ENCODE data around the gene ST7. TPM values are rescaled to one million over a fixed set of nuclear protein-coding genes. Genes with fewer than 3 reads are reported as not detected.
A peak's percentile ranks its signal among the peaks of the same experiment; 100 is the strongest.
"Not testable (repeated sequence)": the region's sequence is repeated elsewhere in the genome, so short reads cannot be mapped to it uniquely, and the experiment has no call there.

Gene ST7
- total RNA-seq, 1 donor from 2014 or later, result 39.3 TPM

DNA sequence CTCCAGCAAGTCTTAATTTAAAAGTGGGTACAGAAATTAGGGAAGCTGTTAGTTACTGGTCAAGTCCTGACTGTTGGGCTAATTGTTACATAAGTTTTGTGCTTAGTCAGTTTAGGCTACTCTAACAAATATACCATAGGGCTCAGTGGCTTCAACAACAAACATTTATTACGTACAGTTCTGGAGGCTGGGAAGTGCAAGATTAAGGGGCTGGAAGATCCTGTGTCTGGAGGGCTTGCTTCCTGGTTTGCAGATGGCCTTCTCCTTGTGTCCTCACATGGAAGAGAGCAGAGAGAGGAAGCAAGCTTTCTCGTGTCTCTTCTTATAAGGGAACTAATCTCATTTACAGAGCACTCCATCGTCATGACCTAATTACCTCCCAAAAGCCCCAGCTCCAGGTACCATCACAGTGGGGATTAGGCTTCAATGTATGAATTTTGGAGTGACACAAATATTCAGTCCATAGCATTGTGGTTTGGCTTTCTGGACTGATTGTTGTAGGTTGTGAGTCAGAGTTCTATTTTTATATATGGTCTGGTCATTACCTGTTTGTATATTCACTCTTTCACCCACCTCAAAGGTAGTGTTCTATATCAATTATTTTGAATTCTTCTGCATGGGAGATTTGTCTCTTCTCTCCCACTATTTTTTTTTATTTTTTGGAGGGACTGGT is 17.1 kb downstream of the ST7 start:
- TF ChIP-seq EZH2 (IDR thresholded peaks at IDR 0.05; ENCODE audit: insufficient read depth, low read length), result no peak
- TF ChIP-seq, protein P1, sequence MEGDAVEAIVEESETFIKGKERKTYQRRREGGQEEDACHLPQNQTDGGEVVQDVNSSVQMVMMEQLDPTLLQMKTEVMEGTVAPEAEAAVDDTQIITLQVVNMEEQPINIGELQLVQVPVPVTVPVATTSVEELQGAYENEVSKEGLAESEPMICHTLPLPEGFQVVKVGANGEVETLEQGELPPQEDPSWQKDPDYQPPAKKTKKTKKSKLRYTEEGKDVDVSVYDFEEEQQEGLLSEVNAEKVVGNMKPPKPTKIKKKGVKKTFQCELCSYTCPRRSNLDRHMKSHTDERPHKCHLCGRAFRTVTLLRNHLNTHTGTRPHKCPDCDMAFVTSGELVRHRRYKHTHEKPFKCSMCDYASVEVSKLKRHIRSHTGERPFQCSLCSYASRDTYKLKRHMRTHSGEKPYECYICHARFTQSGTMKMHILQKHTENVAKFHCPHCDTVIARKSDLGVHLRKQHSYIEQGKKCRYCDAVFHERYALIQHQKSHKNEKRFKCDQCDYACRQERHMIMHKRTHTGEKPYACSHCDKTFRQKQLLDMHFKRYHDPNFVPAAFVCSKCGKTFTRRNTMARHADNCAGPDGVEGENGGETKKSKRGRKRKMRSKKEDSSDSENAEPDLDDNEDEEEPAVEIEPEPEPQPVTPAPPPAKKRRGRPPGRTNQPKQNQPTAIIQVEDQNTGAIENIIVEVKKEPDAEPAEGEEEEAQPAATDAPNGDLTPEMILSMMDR (IDR thresholded peaks at IDR 0.05; ENCODE audit: insufficient read depth, low read depth, low read length), result no peak
- FAIRE-seq (no peak), DNase-seq (ENCODE audit: low read depth) (no peak)
- H3K4me2 ChIP-seq (ENCODE audit: low read length), result peak overlapping the region; percentile 3
- peaks cover 61% of the 10 kb centered on the region for H3K79me2 ChIP-seq (ENCODE audit: insufficient read depth, low read length)
- no peaks in the 10 kb centered on the region for H3K27me3 Mint-ChIP-seq (ENCODE audit: low read depth, unreplicated experiment)
- H3K36me3 ChIP-seq (ENCODE audit: insufficient read depth, low read length), result no peaks in the 10 kb centered on the region
- H3K4me3 Mint-ChIP-seq (ENCODE audit: unreplicated experiment), result no peak overlapping the region
- no peak overlapping the region for H3K27ac ChIP-seq (ENCODE audit: low read depth, low read length)
- H3K4me1 ChIP-seq (ENCODE audit: insufficient read depth, low read length), result no peaks in the 10 kb centered on the region
- peaks cover 33% of the 10 kb centered on the region for H3K4me1 Mint-ChIP-seq (ENCODE audit: low read depth, unreplicated experiment)
- peaks cover 4% of the 10 kb centered on the region for H3K36me3 Mint-ChIP-seq (ENCODE audit: low read depth, unreplicated experiment)
- H3K27ac Mint-ChIP-seq (ENCODE audit: unreplicated experiment), result no peak overlapping the region
- no peaks in the 10 kb centered on the region for H3K9me3 ChIP-seq (ENCODE audit: insufficient read depth, low read depth, low read length)
- no peak overlapping the region for H3K4me3 ChIP-seq (ENCODE audit: insufficient read depth, low read depth, low read length)
- H3K9ac ChIP-seq (ENCODE audit: low read length), result no peak overlapping the region
- peaks cover 2% of the 10 kb centered on the region for H3K9me3 Mint-ChIP-seq (ENCODE audit: unreplicated experiment)
- peaks cover 48% of the 10 kb centered on the region for H4K20me1 ChIP-seq (ENCODE audit: insufficient read depth, low read length)
- H2AFZ ChIP-seq (ENCODE audit: low read depth, low read length), result no peak overlapping the region
- H3K27me3 ChIP-seq (ENCODE audit: insufficient read depth, low read length), result no peaks in the 10 kb centered on the region

DNA sequence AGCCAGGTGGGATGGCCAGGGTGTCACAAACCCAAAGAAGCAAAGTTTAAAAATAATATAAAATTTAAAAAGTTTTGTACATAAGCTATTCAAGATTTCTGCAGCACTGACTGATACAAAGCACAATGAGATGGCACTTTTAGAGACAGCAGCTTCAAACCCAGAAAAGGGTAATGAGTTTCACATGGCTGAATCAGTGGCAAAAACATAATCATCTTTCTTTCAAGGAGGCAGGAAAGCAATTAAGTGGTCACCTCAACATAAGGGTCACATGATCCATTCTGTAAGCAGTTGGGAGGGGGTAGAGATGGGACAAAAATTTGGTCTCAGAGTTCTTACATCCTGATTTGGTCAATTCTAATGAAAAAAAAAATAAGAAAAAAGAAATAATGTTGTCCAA is 17.9 kb downstream of the ST7 start:
- H2AFZ ChIP-seq (ENCODE audit: low read depth, low read length); H3K4me1 ChIP-seq (ENCODE audit: insufficient read depth, low read length); H3K27me3 Mint-ChIP-seq (ENCODE audit: low read depth, unreplicated experiment); H3K27me3 ChIP-seq (ENCODE audit: insufficient read depth, low read length); H3K27ac ChIP-seq (ENCODE audit: low read depth, low read length); H3K4me2 ChIP-seq (ENCODE audit: low read length); H3K27ac Mint-ChIP-seq (ENCODE audit: unreplicated experiment); DNase-seq (ENCODE audit: low read depth); H3K9me3 Mint-ChIP-seq (ENCODE audit: unreplicated experiment); H3K9me3 ChIP-seq (ENCODE audit: insufficient read depth, low read depth, low read length); H3K9ac ChIP-seq (ENCODE audit: low read length); H3K4me3 Mint-ChIP-seq (ENCODE audit: unreplicated experiment); H3K36me3 ChIP-seq (ENCODE audit: insufficient read depth, low read length); H3K36me3 Mint-ChIP-seq (ENCODE audit: low read depth, unreplicated experiment); FAIRE-seq; H3K4me3 ChIP-seq (ENCODE audit: insufficient read depth, low read depth, low read length): not testable (repeated sequence)
- Histone ChIP-seq H4K20me1 (ENCODE audit: insufficient read depth, low read length) (peaks cover 48% of the 10 kb centered on the region), H3K79me2 (ENCODE audit: insufficient read depth, low read length) (peaks cover 58% of the 10 kb centered on the region)
- H3K4me1 Mint-ChIP-seq (ENCODE audit: low read depth, unreplicated experiment), result peaks cover 33% of the 10 kb centered on the region

DNA sequence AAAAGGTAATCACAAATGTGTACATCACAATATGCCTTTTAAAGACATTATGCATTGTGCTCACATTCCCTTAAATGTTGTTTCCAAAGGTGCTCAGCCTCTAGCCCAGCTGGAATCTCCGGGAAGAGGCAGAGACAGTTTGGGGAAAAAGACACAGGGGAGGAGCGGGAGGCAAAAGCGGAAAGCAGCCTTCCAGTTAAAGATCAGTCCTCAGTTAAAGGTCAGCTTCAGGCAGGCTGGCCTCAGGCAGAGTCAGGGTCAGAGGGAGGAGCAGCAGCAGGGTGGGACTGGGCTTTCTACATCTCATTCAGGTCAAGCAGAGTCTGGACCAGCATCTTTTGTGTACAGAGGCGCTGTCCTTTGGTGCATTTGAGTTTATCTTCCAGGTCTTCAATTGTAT is 18.6 kb downstream of the ST7 start:
- Histone ChIP-seq H3K27me3 (ENCODE audit: insufficient read depth, low read length) (no peaks in the 10 kb centered on the region), H3K79me2 (ENCODE audit: insufficient read depth, low read length) (peaks cover 52% of the 10 kb centered on the region), H2AFZ (ENCODE audit: low read depth, low read length) (no peak overlapping the region), H3K9ac (ENCODE audit: low read length) (no peak overlapping the region), H3K36me3 (ENCODE audit: insufficient read depth, low read length) (no peaks in the 10 kb centered on the region), H3K9me3 (ENCODE audit: insufficient read depth, low read depth, low read length) (no peaks in the 10 kb centered on the region), H3K27ac (ENCODE audit: low read depth, low read length) (no peak overlapping the region), H3K4me3 (ENCODE audit: insufficient read depth, low read depth, low read length) (no peak overlapping the region), H4K20me1 (ENCODE audit: insufficient read depth, low read length) (peaks cover 43% of the 10 kb centered on the region), H3K4me1 (ENCODE audit: insufficient read depth, low read length) (peaks cover under 1% of the 10 kb centered on the region), H3K4me2 (ENCODE audit: low read length) (no peak overlapping the region)
- FAIRE-seq, result no peak
- peaks cover 33% of the 10 kb centered on the region for H3K4me1 Mint-ChIP-seq (ENCODE audit: low read depth, unreplicated experiment)
- H3K4me3 Mint-ChIP-seq (ENCODE audit: unreplicated experiment), result no peak overlapping the region
- DNase-seq (ENCODE audit: low read depth), result no peak
- H3K27me3 Mint-ChIP-seq (ENCODE audit: low read depth, unreplicated experiment), result no peaks in the 10 kb centered on the region
- peaks cover 2% of the 10 kb centered on the region for H3K9me3 Mint-ChIP-seq (ENCODE audit: unreplicated experiment)
- TF ChIP-seq, protein P1 (IDR thresholded peaks at IDR 0.05; ENCODE audit: insufficient read depth, low read depth, low read length), result no peak
- TF ChIP-seq EZH2 (IDR thresholded peaks at IDR 0.05; ENCODE audit: insufficient read depth, low read length), result no peak
- peaks cover 7% of the 10 kb centered on the region for H3K36me3 Mint-ChIP-seq (ENCODE audit: low read depth, unreplicated experiment)
- H3K27ac Mint-ChIP-seq (ENCODE audit: unreplicated experiment), result no peak overlapping the region

DNA sequence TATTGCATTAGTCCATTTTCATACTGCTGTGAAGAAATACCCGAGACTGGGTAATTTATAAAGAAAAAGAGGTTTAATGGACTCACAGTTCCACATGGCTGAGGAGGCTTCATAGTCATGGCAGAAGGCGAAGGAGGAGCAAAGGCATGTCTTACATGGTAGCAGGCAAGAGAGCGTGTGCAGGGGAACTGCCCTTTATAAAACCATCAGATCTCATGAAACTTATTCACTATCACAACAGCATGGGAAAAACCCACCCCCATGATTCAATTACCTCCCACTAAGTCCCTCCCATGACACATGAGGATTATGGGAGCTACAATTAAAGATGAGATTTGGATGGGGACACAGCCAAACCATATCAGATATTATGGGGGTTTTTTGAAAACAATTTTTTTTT is 21.7 kb downstream of the ST7 start:
- H3K9ac ChIP-seq (ENCODE audit: low read length); H2AFZ ChIP-seq (ENCODE audit: low read depth, low read length); H3K4me1 ChIP-seq (ENCODE audit: insufficient read depth, low read length); H3K36me3 ChIP-seq (ENCODE audit: insufficient read depth, low read length); H3K27ac Mint-ChIP-seq (ENCODE audit: unreplicated experiment); H3K4me3 Mint-ChIP-seq (ENCODE audit: unreplicated experiment); H3K27me3 ChIP-seq (ENCODE audit: insufficient read depth, low read length); H3K9me3 Mint-ChIP-seq (ENCODE audit: unreplicated experiment); H3K9me3 ChIP-seq (ENCODE audit: insufficient read depth, low read depth, low read length); DNase-seq (ENCODE audit: low read depth); H3K4me3 ChIP-seq (ENCODE audit: insufficient read depth, low read depth, low read length); H3K27ac ChIP-seq (ENCODE audit: low read depth, low read length); FAIRE-seq; H3K4me2 ChIP-seq (ENCODE audit: low read length); H3K27me3 Mint-ChIP-seq (ENCODE audit: low read depth, unreplicated experiment); H3K36me3 Mint-ChIP-seq (ENCODE audit: low read depth, unreplicated experiment): not testable (repeated sequence)
- Histone ChIP-seq H3K79me2 (ENCODE audit: insufficient read depth, low read length) (peaks cover 37% of the 10 kb centered on the region), H4K20me1 (ENCODE audit: insufficient read depth, low read length) (peaks cover 33% of the 10 kb centered on the region)
- peaks cover 42% of the 10 kb centered on the region for H3K4me1 Mint-ChIP-seq (ENCODE audit: low read depth, unreplicated experiment)
